GM21360 (cell line): ENCODE measurements around the gene NAA60.
"Not testable (repeated sequence)": the region's sequence is repeated elsewhere in the genome, so short reads cannot be mapped to it uniquely, and the experiment has no call there.

ENCODE experiments used
- ATAC-seq: cut with Tn5 transposase; IDR thresholded peaks from one replicate; pipeline ENCODE4 v1.9.1; 2021; ENCODE audit warnings: mild to moderate bottlenecking, moderate library complexity; ENCODE audit not compliant: unreplicated experiment

The NAA60 gene

GRCh38 chr16:3461151-3461550 is 17.7 kb downstream of the NAA60 start:
- ATAC-seq, result no peak

- ATAC-seq, result no peak
Measured at GRCh38 chr16:3465301-3465700, 21.8 kb downstream of the NAA60 start.

- ATAC-seq, result no peak
Measured at GRCh38 chr16:3465911-3466584, 22.6 kb downstream of the NAA60 start.

- ATAC-seq, result no peak
Measured at GRCh38 chr16:3467182-3467581, 23.7 kb downstream of the NAA60 start.

- no peak for ATAC-seq
Measured at GRCh38 chr16:3467921-3468320, 24.4 kb downstream of the NAA60 start.

- no peak for ATAC-seq
Measured at GRCh38 chr16:3468501-3468900, 25.0 kb downstream of the NAA60 start.

GRCh38 chr16:3469736-3470135 is 26.3 kb downstream of the NAA60 start:
- no peak for ATAC-seq

GRCh38 chr16:3470723-3471122 is 27.2 kb downstream of the NAA60 start:
- no peak for ATAC-seq

GRCh38 chr16:3471518-3472176 is 28.2 kb downstream of the NAA60 start:
- no peak for ATAC-seq

- ATAC-seq, result no peak
Measured at GRCh38 chr16:3472878-3473595, 29.6 kb downstream of the NAA60 start.

- ATAC-seq, result not testable (repeated sequence)
Measured at GRCh38 chr16:3473596-3473943, 30.1 kb downstream of the NAA60 start.

GRCh38 chr16:3474136-3474779 is 30.8 kb downstream of the NAA60 start:
- ATAC-seq, result no peak

GRCh38 chr16:3474870-3475269 is 31.4 kb downstream of the NAA60 start:
- ATAC-seq, result not testable (repeated sequence)

- no peak for ATAC-seq
Measured at GRCh38 chr16:3475604-3476375, 32.3 kb downstream of the NAA60 start.

- no peak for ATAC-seq
Measured at GRCh38 chr16:3476409-3476808, 32.9 kb downstream of the NAA60 start.

- no peak for ATAC-seq
Measured at GRCh38 chr16:3478242-3478925, 34.9 kb downstream of the NAA60 start.

- ATAC-seq, result no peak
Measured at GRCh38 chr16:3479654-3480216, 36.3 kb downstream of the NAA60 start.

GRCh38 chr16:3480901-3481695 is 37.6 kb downstream of the NAA60 start:
- no peak for ATAC-seq
